ENCODE results near the gene ARFGEF3.

DNA sequence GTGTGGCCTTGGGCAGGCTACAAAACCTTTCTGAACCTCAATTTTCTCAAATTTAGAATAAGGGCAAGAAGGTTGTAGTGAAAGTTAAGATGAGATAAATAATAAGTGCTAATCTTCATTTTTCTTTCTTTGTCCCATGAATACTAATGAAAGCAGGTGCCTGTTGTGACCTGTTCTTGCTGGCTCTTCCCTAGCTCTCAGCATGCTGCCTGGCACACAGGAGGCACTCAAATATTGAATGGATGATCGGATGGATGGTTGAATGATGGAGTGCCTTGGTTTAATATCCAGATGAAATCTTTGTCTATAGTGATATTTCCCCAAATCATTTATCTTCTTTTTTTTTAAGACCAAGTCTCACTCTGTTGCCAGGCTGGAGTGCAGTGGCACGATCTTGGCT lies 41.6 kb downstream of the ARFGEF3 start:
- TF ChIP-seq, protein P1, sequence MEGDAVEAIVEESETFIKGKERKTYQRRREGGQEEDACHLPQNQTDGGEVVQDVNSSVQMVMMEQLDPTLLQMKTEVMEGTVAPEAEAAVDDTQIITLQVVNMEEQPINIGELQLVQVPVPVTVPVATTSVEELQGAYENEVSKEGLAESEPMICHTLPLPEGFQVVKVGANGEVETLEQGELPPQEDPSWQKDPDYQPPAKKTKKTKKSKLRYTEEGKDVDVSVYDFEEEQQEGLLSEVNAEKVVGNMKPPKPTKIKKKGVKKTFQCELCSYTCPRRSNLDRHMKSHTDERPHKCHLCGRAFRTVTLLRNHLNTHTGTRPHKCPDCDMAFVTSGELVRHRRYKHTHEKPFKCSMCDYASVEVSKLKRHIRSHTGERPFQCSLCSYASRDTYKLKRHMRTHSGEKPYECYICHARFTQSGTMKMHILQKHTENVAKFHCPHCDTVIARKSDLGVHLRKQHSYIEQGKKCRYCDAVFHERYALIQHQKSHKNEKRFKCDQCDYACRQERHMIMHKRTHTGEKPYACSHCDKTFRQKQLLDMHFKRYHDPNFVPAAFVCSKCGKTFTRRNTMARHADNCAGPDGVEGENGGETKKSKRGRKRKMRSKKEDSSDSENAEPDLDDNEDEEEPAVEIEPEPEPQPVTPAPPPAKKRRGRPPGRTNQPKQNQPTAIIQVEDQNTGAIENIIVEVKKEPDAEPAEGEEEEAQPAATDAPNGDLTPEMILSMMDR (conservative IDR thresholded peaks at IDR 0.05 in 1 of 2, IDR thresholded peaks at IDR 0.05 in 1 of 2; ENCODE audit: low read depth in 1 of 2, low read length in 2 of 2): no peak
- TF ChIP-seq EZH2 (IDR thresholded peaks at IDR 0.05; ENCODE audit: low read length, missing control alignments): no peak
